HEK293 (cell line): ENCODE measurements around the gene MRPS10.

Experiments
- CTCF ChIA-PET: fragments of 350-600 bp; formaldehyde crosslinking; extraction: SDS; loops from one replicate; lab custom pipeline; 2021; ENCODE audit warnings: antibody characterized with exemption; lab: Yijun Ruan, JAX
- POLR2A ChIA-PET: fragments of 300-600 bp; formaldehyde crosslinking; extraction: SDS; loops from one replicate; lab custom pipeline; 2020; ENCODE audit warnings: antibody characterized with exemption, inconsistent platforms; lab: Yijun Ruan, JAX
- H3K27ac ChIP-seq: fragments of 200-500 bp; sonication (Bioruptor generic); 2 replicates; pipeline ENCODE4 v1.5.1; 2014; ENCODE audit warnings: low read depth, low read length, control low read depth, inconsistent platforms; ENCODE audit errors: extremely low read depth
- H3K36me3 ChIP-seq, 2 experiments: fragments of 200-500 bp in 1 of 2; sonication (Bioruptor generic) in 1 of 2; 1 replicate in 1 of 2; 2 replicates in 1 of 2; pipeline ENCODE4 v1.5.1; 2014 to 2017; ENCODE audit warnings: inconsistent platforms in 2 of 2, low read length in 2 of 2; ENCODE audit not compliant: control insufficient read depth in 2 of 2, insufficient read depth in 1 of 2
- H3K4me1 ChIP-seq: fragments of 200-500 bp; sonication (Bioruptor generic); 2 replicates; pipeline ENCODE4 v1.5.1; 2014; ENCODE audit warnings: mild to moderate bottlenecking, low read length, inconsistent platforms; ENCODE audit not compliant: control insufficient read depth, insufficient read depth
- H3K4me3 ChIP-seq: 2 replicates; pipeline ENCODE4 v1.5.1; 2011; ENCODE audit warnings: low read depth, mild to moderate bottlenecking, control low read depth, low read length, moderate library complexity
- H3K9me3 ChIP-seq: fragments of 200-500 bp; sonication (Bioruptor generic); 2 replicates; pipeline ENCODE4 v1.5.1; 2014; ENCODE audit warnings: low read depth, low read length, inconsistent platforms; ENCODE audit not compliant: control insufficient read depth, insufficient read depth
- SP2 ChIP-seq: fragments of 450-650 bp; formaldehyde crosslinking; IDR thresholded peaks from 2 replicates; pipeline ENCODE4 v1.5.1; 2016; ENCODE audit warnings: missing biosample characterization, missing genetic modification characterization
- ZBTB48 ChIP-seq: fragments of 450-650 bp; formaldehyde crosslinking; IDR thresholded peaks from 2 replicates; pipeline ENCODE4 v1.5.1; 2016; ENCODE audit warnings: missing biosample characterization, missing genetic modification characterization
- ZNF184 ChIP-seq: fragments of 450-650 bp; IDR thresholded peaks from 2 replicates; pipeline ENCODE4 v1.5.1; 2018; ENCODE audit warnings: missing biosample characterization, mild to moderate bottlenecking, missing genetic modification characterization
- ZNF354C ChIP-seq: fragments of 450-650 bp; formaldehyde crosslinking; IDR thresholded peaks from 2 replicates; pipeline ENCODE4 v1.5.1; 2016; ENCODE audit warnings: missing biosample characterization, missing genetic modification characterization, low read depth, borderline replicate concordance
- ZNF521 ChIP-seq: fragments of 450-650 bp; formaldehyde crosslinking; IDR thresholded peaks from 2 replicates; pipeline ENCODE4 v1.5.1; 2017; ENCODE audit warnings: missing biosample characterization, mild to moderate bottlenecking, missing genetic modification characterization
- ZNF560 ChIP-seq: fragments of 450-650 bp; formaldehyde crosslinking; IDR thresholded peaks from 2 replicates; pipeline ENCODE4 v1.5.1; 2017; ENCODE audit warnings: missing biosample characterization, missing genetic modification characterization, borderline replicate concordance
- ZNF660 ChIP-seq: fragments of 450-650 bp; IDR thresholded peaks from 2 replicates; pipeline ENCODE4 v1.5.1; 2018; ENCODE audit warnings: missing biosample characterization, mild to moderate bottlenecking, missing genetic modification characterization
- ZNF776 ChIP-seq: fragments of 450-650 bp; formaldehyde crosslinking; IDR thresholded peaks from 2 replicates; pipeline ENCODE4 v1.5.0; 2017; ENCODE audit warnings: missing biosample characterization, missing genetic modification characterization, borderline replicate concordance
- ZNF791 ChIP-seq: fragments of 450-650 bp; formaldehyde crosslinking; IDR thresholded peaks from 2 replicates; pipeline ENCODE4 v1.5.1; 2016; ENCODE audit warnings: missing biosample characterization, missing genetic modification characterization
- ZSCAN16 ChIP-seq: fragments of 450-650 bp; formaldehyde crosslinking; IDR thresholded peaks from 2 replicates; pipeline ENCODE4 v1.5.1; 2016; ENCODE audit warnings: missing biosample characterization, missing genetic modification characterization
- ZSCAN30 ChIP-seq: fragments of 450-650 bp; IDR thresholded peaks from 2 replicates; pipeline ENCODE4 v1.5.1; 2018; ENCODE audit warnings: missing biosample characterization, mild to moderate bottlenecking, missing genetic modification characterization, moderate library complexity
- TF ChIP-seq, protein P1 (sequence below): fragments of 450-650 bp; formaldehyde crosslinking; IDR thresholded peaks from 2 replicates; pipeline ENCODE4 v1.5.1; 2016; ENCODE audit warnings: missing biosample characterization, missing genetic modification characterization
- TF ChIP-seq, protein P2 (sequence below): fragments of 450-650 bp; formaldehyde crosslinking; IDR thresholded peaks from 2 replicates; pipeline ENCODE4 v1.5.1; 2016; ENCODE audit warnings: missing biosample characterization, missing genetic modification characterization
- TF ChIP-seq, protein P3 (sequence below): fragments of 450-650 bp; formaldehyde crosslinking; conservative IDR thresholded peaks from 2 replicates; pipeline ENCODE4 v1.5.1; 2016; ENCODE audit warnings: low read depth, missing biosample characterization, missing genetic modification characterization

MRPS10 gene

DNA sequence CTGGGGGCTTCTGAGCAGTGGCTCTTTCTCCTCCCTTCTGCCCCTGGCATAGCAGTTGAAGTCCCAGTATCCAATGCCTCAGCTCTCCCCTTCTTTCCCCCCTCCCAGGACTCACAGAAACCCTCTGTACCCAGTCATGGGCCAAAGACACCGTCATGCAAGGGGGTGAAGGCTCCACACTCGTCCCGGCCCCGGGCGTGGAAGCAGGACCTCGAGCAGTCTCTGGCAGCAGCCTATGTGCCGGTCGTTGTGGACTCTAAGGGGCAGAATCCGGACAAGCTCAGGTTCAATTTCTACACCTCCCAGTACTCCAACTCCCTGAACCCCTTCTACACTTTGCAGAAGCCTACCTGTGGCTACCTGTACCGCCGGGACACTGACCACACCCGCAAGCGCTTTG, 54.8 kb downstream of the MRPS10 start (continued):
- no peak for TF ChIP-seq ZNF560

GRCh38 chr6:42162384-42162783, 55.3 kb downstream of the MRPS10 start:
- H3K27ac ChIP-seq, result no peak overlapping the region
- H3K36me3 ChIP-seq, result no peaks in the 10 kb centered on the region
- TF ChIP-seq ZBTB48 (tag by site-specific recombination) (no peak), ZNF791 (tag by site-specific recombination) (no peak), SP2 (tag by site-specific recombination) (no peak), ZNF660 (tag by site-specific recombination) (no peak), ZNF354C (tag by site-specific recombination) (no peak), ZSCAN30 (no peak), ZSCAN16 (tag by site-specific recombination) (no peak), ZNF560 (no peak), ZNF521 (tag by site-specific recombination) (no peak)
- TF ChIP-seq, protein P1, sequence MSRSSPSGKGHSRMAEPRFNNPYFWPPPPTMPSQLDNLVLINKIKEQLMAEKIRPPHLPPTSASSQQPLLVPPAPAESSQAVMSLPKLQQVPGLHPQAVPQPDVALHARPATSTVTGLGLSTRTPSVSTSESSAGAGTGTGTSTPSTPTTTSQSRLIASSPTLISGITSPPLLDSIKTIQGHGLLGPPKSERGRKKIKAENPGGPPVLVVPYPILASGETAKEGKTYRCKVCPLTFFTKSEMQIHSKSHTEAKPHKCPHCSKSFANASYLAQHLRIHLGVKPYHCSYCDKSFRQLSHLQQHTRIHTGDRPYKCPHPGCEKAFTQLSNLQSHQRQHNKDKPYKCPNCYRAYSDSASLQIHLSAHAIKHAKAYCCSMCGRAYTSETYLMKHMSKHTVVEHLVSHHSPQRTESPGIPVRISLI (tag by site-specific recombination), result no peak
- TF ChIP-seq, protein P2, sequence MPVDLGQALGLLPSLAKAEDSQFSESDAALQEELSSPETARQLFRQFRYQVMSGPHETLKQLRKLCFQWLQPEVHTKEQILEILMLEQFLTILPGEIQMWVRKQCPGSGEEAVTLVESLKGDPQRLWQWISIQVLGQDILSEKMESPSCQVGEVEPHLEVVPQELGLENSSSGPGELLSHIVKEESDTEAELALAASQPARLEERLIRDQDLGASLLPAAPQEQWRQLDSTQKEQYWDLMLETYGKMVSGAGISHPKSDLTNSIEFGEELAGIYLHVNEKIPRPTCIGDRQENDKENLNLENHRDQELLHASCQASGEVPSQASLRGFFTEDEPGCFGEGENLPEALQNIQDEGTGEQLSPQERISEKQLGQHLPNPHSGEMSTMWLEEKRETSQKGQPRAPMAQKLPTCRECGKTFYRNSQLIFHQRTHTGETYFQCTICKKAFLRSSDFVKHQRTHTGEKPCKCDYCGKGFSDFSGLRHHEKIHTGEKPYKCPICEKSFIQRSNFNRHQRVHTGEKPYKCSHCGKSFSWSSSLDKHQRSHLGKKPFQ (tag by site-specific recombination), result no peak
- TF ChIP-seq, protein P3, sequence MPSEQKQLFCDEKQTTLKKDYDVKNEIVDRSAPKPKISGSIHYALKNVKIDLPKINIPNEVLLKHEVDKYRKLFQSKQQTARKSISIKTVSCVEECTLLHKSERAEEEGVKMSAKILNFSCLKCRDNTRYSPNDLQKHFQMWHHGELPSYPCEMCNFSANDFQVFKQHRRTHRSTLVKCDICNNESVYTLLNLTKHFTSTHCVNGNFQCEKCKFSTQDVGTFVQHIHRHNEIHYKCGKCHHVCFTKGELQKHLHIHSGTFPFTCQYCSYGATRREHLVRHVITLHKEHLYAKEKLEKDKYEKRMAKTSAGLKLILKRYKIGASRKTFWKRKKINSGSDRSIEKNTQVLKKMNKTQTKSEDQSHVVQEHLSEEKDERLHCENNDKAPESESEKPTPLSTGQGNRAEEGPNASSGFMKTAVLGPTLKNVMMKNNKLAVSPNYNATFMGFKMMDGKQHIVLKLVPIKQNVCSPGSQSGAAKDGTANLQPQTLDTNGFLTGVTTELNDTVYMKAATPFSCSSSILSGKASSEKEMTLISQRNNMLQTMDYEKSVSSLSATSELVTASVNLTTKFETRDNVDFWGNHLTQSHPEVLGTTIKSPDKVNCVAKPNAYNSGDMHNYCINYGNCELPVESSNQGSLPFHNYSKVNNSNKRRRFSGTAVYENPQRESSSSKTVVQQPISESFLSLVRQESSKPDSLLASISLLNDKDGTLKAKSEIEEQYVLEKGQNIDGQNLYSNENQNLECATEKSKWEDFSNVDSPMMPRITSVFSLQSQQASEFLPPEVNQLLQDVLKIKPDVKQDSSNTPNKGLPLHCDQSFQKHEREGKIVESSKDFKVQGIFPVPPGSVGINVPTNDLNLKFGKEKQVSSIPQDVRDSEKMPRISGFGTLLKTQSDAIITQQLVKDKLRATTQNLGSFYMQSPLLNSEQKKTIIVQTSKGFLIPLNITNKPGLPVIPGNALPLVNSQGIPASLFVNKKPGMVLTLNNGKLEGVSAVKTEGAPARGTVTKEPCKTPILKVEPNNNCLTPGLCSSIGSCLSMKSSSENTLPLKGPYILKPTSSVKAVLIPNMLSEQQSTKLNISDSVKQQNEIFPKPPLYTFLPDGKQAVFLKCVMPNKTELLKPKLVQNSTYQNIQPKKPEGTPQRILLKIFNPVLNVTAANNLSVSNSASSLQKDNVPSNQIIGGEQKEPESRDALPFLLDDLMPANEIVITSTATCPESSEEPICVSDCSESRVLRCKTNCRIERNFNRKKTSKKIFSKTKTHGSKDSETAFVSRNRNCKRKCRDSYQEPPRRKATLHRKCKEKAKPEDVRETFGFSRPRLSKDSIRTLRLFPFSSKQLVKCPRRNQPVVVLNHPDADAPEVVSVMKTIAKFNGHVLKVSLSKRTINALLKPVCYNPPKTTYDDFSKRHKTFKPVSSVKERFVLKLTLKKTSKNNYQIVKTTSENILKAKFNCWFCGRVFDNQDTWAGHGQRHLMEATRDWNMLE (tag by site-specific recombination), result no peak
- no peaks in the 10 kb centered on the region for H3K9me3 ChIP-seq
- POLR2A ChIA-PET, result no interaction called here
- no peak overlapping the region for H3K4me3 ChIP-seq
- no peaks in the 10 kb centered on the region for H3K4me1 ChIP-seq
- CTCF ChIA-PET, result interaction anchor here (0.6 to 1.3 kb wide), 3 partner anchors 16 to 88 kb away, joined by 3 to 4 read pairs (median 4); no protein-coding TSS in a partner anchor

DNA sequence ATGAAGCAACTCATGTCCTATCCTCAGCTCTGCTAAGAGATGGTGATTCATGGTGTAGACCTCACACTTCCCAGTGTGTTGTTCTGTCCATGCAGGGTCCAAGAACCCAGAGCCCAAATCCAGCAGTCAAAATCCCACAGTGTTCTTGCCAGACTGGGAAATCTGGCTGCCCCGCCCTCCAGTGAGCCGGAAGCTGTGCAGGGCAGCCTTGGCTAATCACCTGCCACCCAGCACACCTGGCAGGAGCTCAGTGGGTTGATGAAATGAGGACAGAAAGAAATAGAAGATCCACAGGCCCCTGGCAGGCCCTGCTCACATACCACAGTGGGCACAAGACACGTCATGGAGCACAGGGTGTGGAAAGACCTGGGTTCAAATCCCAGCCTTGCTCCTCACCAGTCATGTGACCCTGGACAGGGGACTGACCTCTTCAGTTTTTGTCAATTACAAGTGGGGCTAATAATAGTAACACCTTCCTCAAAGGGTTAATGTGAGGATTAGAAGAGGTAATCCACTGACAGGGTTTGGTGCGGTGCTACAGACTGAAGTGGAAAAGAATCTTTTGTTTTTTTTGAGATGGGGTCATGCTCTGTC, 58.1 kb downstream of the MRPS10 start:
- Histone ChIP-seq H3K36me3 (no peaks in the 10 kb centered on the region), H3K27ac (no peak overlapping the region), H3K9me3 (no peaks in the 10 kb centered on the region), H3K4me3 (no peak overlapping the region), H3K4me1 (no peaks in the 10 kb centered on the region)
- TF ChIP-seq ZNF776 (tag by site-specific recombination) (no peak), ZNF184 (tag by site-specific recombination) (no peak)
- ChIA-PET CTCF (interaction anchor here (0.8 to 1.5 kb wide), 2 partner anchors 11 to 84 kb away, joined by 6 to 12 read pairs; no protein-coding TSS in a partner anchor), POLR2A (no interaction called here)
